Prostate gland (tissue), 2 donors: ENCODE results near the gene ZFHX3.

Source experiments
- POLR2A ChIP-seq: fragments of 450-650 bp; IDR thresholded peaks from one replicate; pipeline ENCODE4 v1.6.1; 2016; ENCODE audit warnings: antibody characterized with exemption, mild to moderate bottlenecking
- POLR2AphosphoS5 ChIP-seq: sonication (generic); formaldehyde crosslinking; IDR thresholded peaks from one replicate; pipeline ENCODE4 v1.6.1; 2017; ENCODE audit warnings: antibody characterized with exemption
- TF ChIP-seq, protein P1 (sequence below), 4 experiments: fragments of 200-600 bp in 2 of 4; fragments of 450-650 bp in 2 of 4; sonication (generic) in 2 of 4; IDR thresholded peaks; 1 replicate in 3 of 4; 2 replicates in 1 of 4; pipeline ENCODE4 v1.5.1; 2016 to 2019; ENCODE audit warnings: antibody characterized with exemption in 4 of 4, mild to moderate bottlenecking in 2 of 4, moderate library complexity in 2 of 4

DNA sequence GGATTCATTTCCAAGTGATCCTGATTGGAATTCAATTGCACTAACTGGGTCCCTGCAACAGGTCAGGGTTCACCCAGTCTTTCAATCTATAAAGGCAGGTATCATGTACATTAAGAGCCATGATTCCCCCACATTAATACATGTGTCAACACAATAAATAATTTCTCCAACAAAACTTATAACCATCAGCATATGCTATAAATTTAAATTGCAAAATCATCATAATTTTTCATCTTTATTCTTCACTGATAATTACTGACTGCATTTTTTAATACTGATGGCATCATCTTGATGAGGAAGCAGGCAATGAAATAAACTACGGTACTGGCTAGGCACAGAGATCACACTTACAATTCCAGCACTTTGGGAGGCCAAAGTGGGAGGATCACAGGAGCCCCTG lies 59.4 kb downstream of the ZFHX3 start:
- TF ChIP-seq, protein P1, sequence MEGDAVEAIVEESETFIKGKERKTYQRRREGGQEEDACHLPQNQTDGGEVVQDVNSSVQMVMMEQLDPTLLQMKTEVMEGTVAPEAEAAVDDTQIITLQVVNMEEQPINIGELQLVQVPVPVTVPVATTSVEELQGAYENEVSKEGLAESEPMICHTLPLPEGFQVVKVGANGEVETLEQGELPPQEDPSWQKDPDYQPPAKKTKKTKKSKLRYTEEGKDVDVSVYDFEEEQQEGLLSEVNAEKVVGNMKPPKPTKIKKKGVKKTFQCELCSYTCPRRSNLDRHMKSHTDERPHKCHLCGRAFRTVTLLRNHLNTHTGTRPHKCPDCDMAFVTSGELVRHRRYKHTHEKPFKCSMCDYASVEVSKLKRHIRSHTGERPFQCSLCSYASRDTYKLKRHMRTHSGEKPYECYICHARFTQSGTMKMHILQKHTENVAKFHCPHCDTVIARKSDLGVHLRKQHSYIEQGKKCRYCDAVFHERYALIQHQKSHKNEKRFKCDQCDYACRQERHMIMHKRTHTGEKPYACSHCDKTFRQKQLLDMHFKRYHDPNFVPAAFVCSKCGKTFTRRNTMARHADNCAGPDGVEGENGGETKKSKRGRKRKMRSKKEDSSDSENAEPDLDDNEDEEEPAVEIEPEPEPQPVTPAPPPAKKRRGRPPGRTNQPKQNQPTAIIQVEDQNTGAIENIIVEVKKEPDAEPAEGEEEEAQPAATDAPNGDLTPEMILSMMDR (IDR thresholded peaks at IDR 0.05): no peak
- TF ChIP-seq POLR2AphosphoS5: no peak
- TF ChIP-seq POLR2A: no peak
